HepG2 (cell line): ENCODE results near the gene CD7. TPM values are rescaled to one million over a fixed set of nuclear protein-coding genes. Genes with fewer than 3 reads are reported as not detected.

Experiments used
- BORCS8-MEF2B ChIP-seq: sonication (generic); formaldehyde crosslinking; IDR thresholded peaks from 2 replicates; pipeline ENCODE4 v1.8.0; 2022; ENCODE audit warnings: mild to moderate bottlenecking, missing genetic modification reagents
- FOXJ3 ChIP-seq: sonication (generic); formaldehyde crosslinking; IDR thresholded peaks from 2 replicates; pipeline ENCODE4 v1.4.0; 2020; ENCODE audit warnings: missing genetic modification reagents, mild to moderate bottlenecking, borderline replicate concordance
- JUND ChIP-seq: sonication (generic); formaldehyde crosslinking; IDR thresholded peaks from 2 replicates; pipeline ENCODE4 v1.8.0; 2022; ENCODE audit warnings: mild to moderate bottlenecking, missing genetic modification reagents
- KDM5B ChIP-seq: sonication (generic); formaldehyde crosslinking; IDR thresholded peaks from 2 replicates; pipeline ENCODE4 v1.4.0; 2020; ENCODE audit warnings: missing genetic modification reagents, mild to moderate bottlenecking, borderline replicate concordance
- KLF16 ChIP-seq, 2 experiments: sonication (generic) in 1 of 2; formaldehyde crosslinking in 1 of 2; IDR thresholded peaks; 2 replicates each; pipeline versions ENCODE4 v1.6.1 to v1.8.0; 2016 to 2023; ENCODE audit warnings: missing genetic modification reagents in 2 of 2, missing compliant biosample characterization in 1 of 2
- MED8 ChIP-seq: sonication (generic); formaldehyde crosslinking; IDR thresholded peaks from 2 replicates; pipeline ENCODE4 v1.8.1; 2023; ENCODE audit warnings: mild to moderate bottlenecking, missing genetic modification reagents; ENCODE audit not compliant: insufficient replicate concordance
- NBN ChIP-seq: fragments of 450-650 bp; conservative IDR thresholded peaks from 2 replicates; pipeline ENCODE4 v1.6.1; 2017
- NONO ChIP-seq, 2 experiments: fragments of 450-650 bp in 1 of 2; sonication (generic) in 1 of 2; formaldehyde crosslinking in 1 of 2; IDR thresholded peaks in 1 of 2; conservative IDR thresholded peaks in 1 of 2; 2 replicates each; pipeline versions ENCODE4 v1.6.1 to v1.8.0; 2017 to 2022; ENCODE audit warnings: mild to moderate bottlenecking in 1 of 2, missing genetic modification reagents in 1 of 2, moderate library complexity in 1 of 2
- PTBP1 ChIP-seq: fragments of 200-400 bp; formaldehyde crosslinking; IDR thresholded peaks from 2 replicates; pipeline ENCODE4 v1.6.1; 2018; ENCODE audit warnings: low read length, low read depth; ENCODE audit not compliant: poor library complexity, severe bottlenecking
- SOX6 ChIP-seq, 2 experiments: fragments of 450-650 bp in 1 of 2; sonication (generic) in 1 of 2; formaldehyde crosslinking in 1 of 2; IDR thresholded peaks; 2 replicates each; pipeline versions ENCODE4 v1.4.0 to v1.6.1; 2017 to 2020; ENCODE audit warnings: antibody characterized with exemption in 1 of 2, mild to moderate bottlenecking in 1 of 2, missing genetic modification reagents in 1 of 2
- SP2 ChIP-seq: sonication (generic); formaldehyde crosslinking; IDR thresholded peaks from 2 replicates; pipeline ENCODE4 v1.5.1; 2020; ENCODE audit warnings: mild to moderate bottlenecking, missing genetic modification reagents
- SP5 ChIP-seq: IDR thresholded peaks from 2 replicates; pipeline ENCODE4 v1.6.1; 2016; ENCODE audit warnings: low read depth, borderline replicate concordance
- SRF ChIP-seq: IDR thresholded peaks from 2 replicates; pipeline ENCODE4 v1.6.1; 2011; ENCODE audit warnings: mild to moderate bottlenecking, low read depth, low read length, moderate library complexity
- SRSF4 ChIP-seq: fragments of 200-400 bp; formaldehyde crosslinking; IDR thresholded peaks from one replicate; pipeline ENCODE4 v1.6.1; 2018; ENCODE audit warnings: mild to moderate bottlenecking, low read depth, low read length, moderate library complexity; ENCODE audit not compliant: poor library complexity, severe bottlenecking
- TP53 ChIP-seq: sonication (generic); formaldehyde crosslinking; conservative IDR thresholded peaks from 2 replicates; pipeline ENCODE4 v1.4.0; 2020; ENCODE audit warnings: missing genetic modification reagents
- ZBTB21 ChIP-seq: sonication (generic); formaldehyde crosslinking; IDR thresholded peaks from 2 replicates; pipeline ENCODE4 v1.4.0; 2020; ENCODE audit warnings: missing genetic modification reagents
- ZBTB3 ChIP-seq: sonication (generic); formaldehyde crosslinking; IDR thresholded peaks from 2 replicates; pipeline ENCODE4 v1.4.0; 2020; ENCODE audit warnings: low read depth, mild to moderate bottlenecking, moderate library complexity, missing genetic modification reagents, borderline replicate concordance
- ZBTB7A ChIP-seq: sonication (generic); formaldehyde crosslinking; IDR thresholded peaks from 2 replicates; pipeline ENCODE4 v1.8.0; 2022; ENCODE audit warnings: mild to moderate bottlenecking, missing genetic modification reagents
- ZNF333 ChIP-seq: sonication (generic); formaldehyde crosslinking; IDR thresholded peaks from 2 replicates; pipeline ENCODE4 v1.4.0; 2020; ENCODE audit warnings: mild to moderate bottlenecking, missing genetic modification reagents, borderline replicate concordance
- ZNF780A ChIP-seq: sonication (generic); formaldehyde crosslinking; IDR thresholded peaks from 2 replicates; pipeline ENCODE4 v1.8.0; 2022; ENCODE audit warnings: mild to moderate bottlenecking, missing genetic modification reagents, moderate library complexity
- polyA plus RNA-seq, 8 experiments: library from polyadenylated mRNA; depleted of rRNA in 3 of 8; stranded (reverse) in 7 of 8; unstranded in 1 of 8; fragments of >200 nt; fragmentation: Illumina TruSeq in 4 of 8; extraction: Trizol in 4 of 8; gene quantifications; 2 replicates each; pipeline versions ENCODE4 v1.2.1 to v1.2.3, GENCODE V29; 2011 to 2016; ENCODE audit warnings: low read depth in 4 of 8, missing spikeins in 1 of 8, mixed read lengths in 1 of 8; ENCODE audit not compliant: insufficient read depth in 1 of 8
- total RNA-seq, 5 experiments: library from RNA; depleted of rRNA; stranded (reverse); fragments of >200 nt; fragmentation: Illumina TruSeq; extraction: Trizol; gene quantifications; 2 replicates each; pipeline ENCODE4 v1.2.3, GENCODE V29; 2016; ENCODE audit warnings: low read depth in 1 of 5
- TF ChIP-seq, protein P1 (sequence below): sonication (generic); formaldehyde crosslinking; IDR thresholded peaks from 2 replicates; pipeline ENCODE4 v1.9.0; 2022; ENCODE audit warnings: missing genetic modification reagents, mild to moderate bottlenecking, borderline replicate concordance
- TF ChIP-seq, protein P2 (sequence below): sonication (generic); formaldehyde crosslinking; conservative IDR thresholded peaks from 2 replicates; pipeline ENCODE4 v1.8.0; 2022; ENCODE audit warnings: low read depth, missing genetic modification reagents
- TF ChIP-seq, protein P3 (sequence below): sonication (generic); formaldehyde crosslinking; IDR thresholded peaks from 2 replicates; pipeline ENCODE4 v1.4.0; 2020; ENCODE audit warnings: low read depth, mild to moderate bottlenecking, missing genetic modification reagents
- TF ChIP-seq, protein P4 (sequence below): sonication (generic); formaldehyde crosslinking; IDR thresholded peaks from 2 replicates; pipeline ENCODE4 v1.4.0; 2020; ENCODE audit warnings: mild to moderate bottlenecking, missing genetic modification reagents

Gene CD7
- total and polyA plus RNA-seq, 2 of the 13 experiments (the other 11 are each of a cell fraction or from before 2014, with no cell fraction given) = 67.6 to 76.4 TPM

DNA sequence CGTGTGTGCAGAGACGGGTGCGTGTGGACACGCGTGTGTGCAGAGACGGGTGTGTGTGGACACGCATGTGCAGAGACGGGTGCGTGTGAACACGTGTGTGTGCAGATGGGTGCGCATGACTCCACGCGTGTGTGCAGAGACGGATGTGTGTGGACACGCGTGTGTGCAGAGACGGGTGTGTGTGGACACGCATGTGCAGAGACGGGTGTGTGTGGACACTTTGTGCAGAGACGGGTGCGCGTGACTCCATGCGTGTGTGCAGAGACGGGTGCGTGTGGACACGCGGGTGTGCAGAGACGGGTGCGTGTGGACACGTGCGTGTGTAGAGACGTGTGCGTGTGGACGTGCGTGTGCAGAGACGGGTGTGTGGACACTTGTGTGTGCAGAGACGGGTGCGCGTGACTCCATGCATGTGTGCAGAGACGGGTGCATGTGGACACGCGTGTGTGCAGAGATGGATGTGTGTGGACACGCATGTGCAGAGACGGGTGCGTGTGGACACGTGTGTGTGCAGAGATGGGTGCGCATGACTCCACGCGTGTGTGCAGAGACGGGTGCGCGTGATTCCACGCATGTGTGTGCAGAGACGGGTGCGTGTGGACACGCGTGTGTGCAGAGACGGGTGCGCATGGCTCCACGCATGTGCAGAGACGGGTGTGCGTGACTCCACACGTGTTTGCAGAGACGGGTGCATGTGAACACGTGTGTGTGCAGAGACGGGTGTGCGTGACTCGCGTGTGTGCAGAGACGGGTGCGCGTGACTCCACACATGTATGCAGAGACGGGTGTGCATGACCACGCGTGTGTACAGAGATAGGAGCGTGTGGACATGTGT lies 1.6 kb upstream of the CD7 start (continued):
- TF ChIP-seq, protein P1, sequence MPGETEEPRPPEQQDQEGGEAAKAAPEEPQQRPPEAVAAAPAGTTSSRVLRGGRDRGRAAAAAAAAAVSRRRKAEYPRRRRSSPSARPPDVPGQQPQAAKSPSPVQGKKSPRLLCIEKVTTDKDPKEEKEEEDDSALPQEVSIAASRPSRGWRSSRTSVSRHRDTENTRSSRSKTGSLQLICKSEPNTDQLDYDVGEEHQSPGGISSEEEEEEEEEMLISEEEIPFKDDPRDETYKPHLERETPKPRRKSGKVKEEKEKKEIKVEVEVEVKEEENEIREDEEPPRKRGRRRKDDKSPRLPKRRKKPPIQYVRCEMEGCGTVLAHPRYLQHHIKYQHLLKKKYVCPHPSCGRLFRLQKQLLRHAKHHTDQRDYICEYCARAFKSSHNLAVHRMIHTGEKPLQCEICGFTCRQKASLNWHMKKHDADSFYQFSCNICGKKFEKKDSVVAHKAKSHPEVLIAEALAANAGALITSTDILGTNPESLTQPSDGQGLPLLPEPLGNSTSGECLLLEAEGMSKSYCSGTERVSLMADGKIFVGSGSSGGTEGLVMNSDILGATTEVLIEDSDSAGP (CRISPR knock-in tag) = no peak
- TF ChIP-seq ZBTB21 = no peak
- TF ChIP-seq SP2 (CRISPR knock-in tag) = 0 out of 2 replicates have a peak, but pooled peaks have one; percentile 18
- TF ChIP-seq TP53 (CRISPR knock-in tag) = no peak
- peak in 1 of 2 experiments; percentile 27; a peak in 1 of 4 replicates for TF ChIP-seq KLF16 (CRISPR knock-in tag; IDR thresholded peaks at IDR 0.05)
- TF ChIP-seq KDM5B = no peak
- TF ChIP-seq SRSF4 = no peak
- TF ChIP-seq, protein P2, sequence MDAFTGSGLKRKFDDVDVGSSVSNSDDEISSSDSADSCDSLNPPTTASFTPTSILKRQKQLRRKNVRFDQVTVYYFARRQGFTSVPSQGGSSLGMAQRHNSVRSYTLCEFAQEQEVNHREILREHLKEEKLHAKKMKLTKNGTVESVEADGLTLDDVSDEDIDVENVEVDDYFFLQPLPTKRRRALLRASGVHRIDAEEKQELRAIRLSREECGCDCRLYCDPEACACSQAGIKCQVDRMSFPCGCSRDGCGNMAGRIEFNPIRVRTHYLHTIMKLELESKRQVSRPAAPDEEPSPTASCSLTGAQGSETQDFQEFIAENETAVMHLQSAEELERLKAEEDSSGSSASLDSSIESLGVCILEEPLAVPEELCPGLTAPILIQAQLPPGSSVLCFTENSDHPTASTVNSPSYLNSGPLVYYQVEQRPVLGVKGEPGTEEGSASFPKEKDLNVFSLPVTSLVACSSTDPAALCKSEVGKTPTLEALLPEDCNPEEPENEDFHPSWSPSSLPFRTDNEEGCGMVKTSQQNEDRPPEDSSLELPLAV (CRISPR knock-in tag) = peak; percentile 68; the same call in 1 of the 2 replicates
- TF ChIP-seq FOXJ3 (CRISPR knock-in tag) = no peak
- TF ChIP-seq MED8 (CRISPR knock-in tag) = no peak
- no peak for TF ChIP-seq SOX6 (IDR thresholded peaks at IDR 0.05)
- TF ChIP-seq SOX6 (CRISPR knock-in tag; IDR thresholded peaks at IDR 0.05) = no peak
- TF ChIP-seq NONO (IDR thresholded peaks at IDR 0.05) = no peak
- TF ChIP-seq NONO (CRISPR knock-in tag; conservative IDR thresholded peaks at IDR 0.05) = peak; percentile 46
- TF ChIP-seq, protein P3, sequence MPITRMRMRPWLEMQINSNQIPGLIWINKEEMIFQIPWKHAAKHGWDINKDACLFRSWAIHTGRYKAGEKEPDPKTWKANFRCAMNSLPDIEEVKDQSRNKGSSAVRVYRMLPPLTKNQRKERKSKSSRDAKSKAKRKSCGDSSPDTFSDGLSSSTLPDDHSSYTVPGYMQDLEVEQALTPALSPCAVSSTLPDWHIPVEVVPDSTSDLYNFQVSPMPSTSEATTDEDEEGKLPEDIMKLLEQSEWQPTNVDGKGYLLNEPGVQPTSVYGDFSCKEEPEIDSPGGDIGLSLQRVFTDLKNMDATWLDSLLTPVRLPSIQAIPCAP = no peak
- TF ChIP-seq ZBTB3 = no peak
- 0 out of 2 replicates have a peak, but pooled peaks have one; percentile 40 for TF ChIP-seq JUND (CRISPR knock-in tag)
- no peak for TF ChIP-seq SP5 (CRISPR knock-in tag)
- TF ChIP-seq ZNF780A (CRISPR knock-in tag) = 0 out of 2 replicates have a peak, but pooled peaks have one; percentile 21
- TF ChIP-seq SRF = no peak
- TF ChIP-seq, protein P4, sequence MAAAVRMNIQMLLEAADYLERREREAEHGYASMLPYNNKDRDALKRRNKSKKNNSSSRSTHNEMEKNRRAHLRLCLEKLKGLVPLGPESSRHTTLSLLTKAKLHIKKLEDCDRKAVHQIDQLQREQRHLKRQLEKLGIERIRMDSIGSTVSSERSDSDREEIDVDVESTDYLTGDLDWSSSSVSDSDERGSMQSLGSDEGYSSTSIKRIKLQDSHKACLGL (CRISPR knock-in tag) = peak; percentile 51; the same call in 1 of the 2 replicates
- peak; percentile 25; the same call in 1 of the 2 replicates for TF ChIP-seq ZBTB7A
- TF ChIP-seq ZNF333 (CRISPR knock-in tag) = no peak
- TF ChIP-seq NBN = 0 out of 2 replicates have a peak, but pooled peaks have one; percentile 18
- TF ChIP-seq PTBP1 = no peak
- TF ChIP-seq BORCS8-MEF2B = peak; percentile 48; the same call in 1 of the 2 replicates
